H1 (cell line): ENCODE results near the gene FARS2.

Source experiments
- BACH1 ChIP-seq: IDR thresholded peaks from 2 replicates; pipeline ENCODE4 v1.6.1; 2012; ENCODE audit warnings: low read length, improper control_type of control experiment
- POLR2AphosphoS5 ChIP-seq: IDR thresholded peaks from 2 replicates; pipeline ENCODE4 v1.6.1; 2011; ENCODE audit warnings: low read depth, low read length
- SP1 ChIP-seq: IDR thresholded peaks from 2 replicates; pipeline ENCODE4 v1.6.1; 2011; ENCODE audit warnings: low read depth, low read length
- TAF7 ChIP-seq: optimal IDR thresholded peaks from 2 replicates; pipeline ENCODE3; 2011; ENCODE audit warnings: low read depth, mild to moderate bottlenecking, inconsistent platforms, low read length, moderate library complexity, borderline replicate concordance

DNA sequence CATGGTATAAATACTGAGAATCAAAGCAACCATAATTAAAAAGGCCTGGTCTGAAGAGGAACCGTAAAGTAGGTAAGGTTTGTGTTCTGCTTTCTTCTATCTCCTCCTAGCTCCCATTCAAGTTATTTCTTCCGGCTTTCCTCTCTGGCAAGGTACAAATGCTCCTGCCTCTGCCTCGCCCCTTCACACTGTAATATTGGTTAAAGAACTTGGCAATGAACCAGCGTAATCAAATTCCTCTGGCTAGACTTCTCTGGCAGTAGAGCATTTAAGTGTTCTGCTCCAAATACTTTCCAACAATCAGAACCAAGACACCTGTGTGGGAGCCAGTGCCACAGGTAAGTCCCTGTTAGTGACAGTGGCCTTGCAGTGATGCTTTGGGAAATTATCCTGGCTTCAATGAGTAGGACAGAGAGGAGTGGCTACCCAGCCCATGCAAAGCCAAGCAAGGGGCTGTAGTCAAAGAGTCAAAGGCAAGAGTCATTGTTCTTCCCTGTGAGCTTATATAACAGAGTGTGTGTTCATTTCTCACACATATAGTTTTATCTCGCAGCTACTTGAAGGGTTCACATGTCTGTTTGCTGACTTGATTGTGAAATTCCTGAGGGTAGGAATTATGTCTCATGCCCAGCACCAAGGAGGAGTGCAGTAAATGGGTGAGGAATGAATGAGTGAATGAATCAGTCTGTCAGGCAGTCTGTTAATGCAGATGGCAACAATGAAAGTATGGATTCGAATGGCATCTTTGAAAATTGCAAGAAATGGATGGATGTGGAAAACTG is 416.1 kb downstream of the FARS2 start:
- TF ChIP-seq TAF7, result no peak
- TF ChIP-seq SP1, result no peak
- TF ChIP-seq BACH1, result no peak
- TF ChIP-seq POLR2AphosphoS5, result no peak
